Peyer's patch (tissue), 4 donors: Measurements from ENCODE around the gene ETHE1. TPM values are rescaled to one million over a fixed set of nuclear protein-coding genes. Genes with fewer than 3 reads are reported as not detected.
A peak's percentile ranks its signal among the peaks of the same experiment; 100 is the strongest.

ENCODE experiments used
- DNase-seq, 3 donors: peaks; one replicate each; pipeline ENCODE4 v3.0.0-alpha.2; 2017 to 2019
- H3K27ac ChIP-seq, 4 donors: fragments of 200-600 bp; sonication (generic); one replicate each; pipeline ENCODE4 v1.5.1; 2016 to 2019
- H3K27me3 ChIP-seq, 2 donors: fragments of 200-600 bp; sonication (generic); one replicate each; pipeline ENCODE4 v1.5.1; 2019
- H3K36me3 ChIP-seq, 3 donors: fragments of 200-600 bp; sonication (generic); one replicate each; pipeline ENCODE4 v1.5.1; 2016 to 2019
- H3K4me1 ChIP-seq, 4 donors: fragments of 200-600 bp; sonication (generic); one replicate each; pipeline ENCODE4 v1.5.1; 2016 to 2019
- H3K4me3 ChIP-seq, 4 donors: fragments of 200-600 bp; sonication (generic); 1 replicate in 3 of 4; 2 replicates in 1 of 4; pipeline ENCODE4 v1.5.1; 2016 to 2019; ENCODE audit warnings: mild to moderate bottlenecking in 1 of 4
- H3K9me3 ChIP-seq, 4 donors: fragments of 200-600 bp; sonication (generic); one replicate each; pipeline ENCODE4 v1.5.1; 2016 to 2019; ENCODE audit warnings: mild to moderate bottlenecking in 1 of 4
- CTCF ChIP-seq, 6 experiments: fragments of 450-650 bp in 4 of 6; fragments of 200-600 bp in 2 of 6; sonication (generic) in 1 of 6; IDR thresholded peaks; one replicate each; pipeline ENCODE4 v1.5.1; 2017 to 2019; ENCODE audit warnings: antibody characterized with exemption in 6 of 6, mild to moderate bottlenecking in 3 of 6, moderate library complexity in 1 of 6
- POLR2A ChIP-seq, 2 donors: fragments of 450-650 bp; IDR thresholded peaks; one replicate each; pipeline ENCODE4 v1.5.1; 2017; ENCODE audit warnings: antibody characterized with exemption in 2 of 2, mild to moderate bottlenecking in 2 of 2, moderate library complexity in 2 of 2
- total RNA-seq, 4 donors: library from RNA; depleted of rRNA; stranded (reverse); fragments of >200 nt; gene quantifications; one replicate each; pipeline ENCODE4 v1.1.0, GENCODE V29; 2016

Gene ETHE1
- total RNA-seq, 4 donors from 2014 or later = 115 to 252 (median 199) TPM

DNA sequence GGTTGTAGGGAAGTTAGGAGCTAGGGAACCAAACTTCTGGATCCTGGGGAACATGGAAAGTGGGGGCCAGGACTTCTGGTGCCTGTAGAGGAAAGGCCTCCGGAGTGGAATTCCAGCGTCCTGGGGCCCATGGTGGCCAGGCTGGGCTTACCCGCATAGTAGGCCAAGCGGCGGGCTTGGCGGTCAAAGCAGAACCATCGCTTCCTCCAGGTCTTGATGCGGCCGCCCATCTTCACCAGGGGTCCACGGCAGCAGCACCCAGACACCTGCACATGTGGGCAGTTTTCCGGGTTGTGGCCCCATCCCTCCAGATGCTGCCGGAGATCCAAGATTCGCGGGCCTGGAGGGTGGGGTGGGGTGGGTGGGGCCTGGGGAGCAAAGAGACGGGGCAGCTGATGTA, 47.8 kb downstream of the ETHE1 start:
- Histone ChIP-seq H3K4me3 (no peak overlapping the region), H3K36me3 (peaks cover 0 to 17% (median 0%) of the 10 kb centered on the region in 3 donors), H3K27ac (no peak overlapping the region), H3K9me3 (no peaks in the 10 kb centered on the region), H3K27me3 (no peaks in the 10 kb centered on the region), H3K4me1 (no peaks in the 10 kb centered on the region)
- no peak for DNase-seq
- TF ChIP-seq POLR2A (IDR thresholded peaks at IDR 0.05) (no peak), CTCF (IDR thresholded peaks at IDR 0.05) (no peak)

DNA sequence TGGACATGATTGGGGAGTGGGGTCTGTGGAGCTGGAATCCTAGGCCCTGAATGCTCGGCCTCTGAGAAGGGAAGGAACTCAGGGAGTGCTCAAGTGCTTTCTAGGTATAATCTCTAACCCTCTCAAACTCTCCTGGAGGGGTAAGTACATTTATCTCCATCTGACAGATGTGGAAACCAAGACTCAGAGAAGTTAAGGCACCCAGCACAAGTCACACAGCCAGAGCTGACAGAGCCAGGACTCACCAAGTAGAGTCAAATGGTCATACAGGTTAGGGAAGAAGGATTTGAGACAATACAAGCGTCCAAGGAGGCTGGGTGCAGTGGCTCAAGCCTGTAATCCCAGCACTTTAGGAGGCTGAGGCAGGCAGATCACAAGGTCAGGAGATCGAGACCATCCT, 48.7 kb downstream of the ETHE1 start:
- Histone ChIP-seq H3K9me3 (no peaks in the 10 kb centered on the region), H3K36me3 (peaks cover 0 to 17% (median 0%) of the 10 kb centered on the region in 3 donors), H3K4me1 (no peaks in the 10 kb centered on the region), H3K27ac (no peak overlapping the region), H3K4me3 (no peak overlapping the region), H3K27me3 (no peaks in the 10 kb centered on the region)
- DNase-seq = no peak
- TF ChIP-seq CTCF (IDR thresholded peaks at IDR 0.05) = no peak
- no peak for TF ChIP-seq POLR2A (IDR thresholded peaks at IDR 0.05)

- peak overlapping the region in 1 of 4 donors; percentile 73 for H3K27ac ChIP-seq
- H3K36me3 ChIP-seq = peaks cover 0 to 17% (median 0%) of the 10 kb centered on the region in 3 donors
- TF ChIP-seq CTCF (IDR thresholded peaks at IDR 0.05) (no peak), POLR2A (IDR thresholded peaks at IDR 0.05) (no peak)
- no peak for DNase-seq
- H3K4me1 ChIP-seq = no peaks in the 10 kb centered on the region
- no peaks in the 10 kb centered on the region for H3K9me3 ChIP-seq
- no peak overlapping the region for H3K4me3 ChIP-seq
- no peaks in the 10 kb centered on the region for H3K27me3 ChIP-seq
These were observed 50.4 kb downstream of the ETHE1 start for GRCh38 chr19:43476606-43477005.

DNA sequence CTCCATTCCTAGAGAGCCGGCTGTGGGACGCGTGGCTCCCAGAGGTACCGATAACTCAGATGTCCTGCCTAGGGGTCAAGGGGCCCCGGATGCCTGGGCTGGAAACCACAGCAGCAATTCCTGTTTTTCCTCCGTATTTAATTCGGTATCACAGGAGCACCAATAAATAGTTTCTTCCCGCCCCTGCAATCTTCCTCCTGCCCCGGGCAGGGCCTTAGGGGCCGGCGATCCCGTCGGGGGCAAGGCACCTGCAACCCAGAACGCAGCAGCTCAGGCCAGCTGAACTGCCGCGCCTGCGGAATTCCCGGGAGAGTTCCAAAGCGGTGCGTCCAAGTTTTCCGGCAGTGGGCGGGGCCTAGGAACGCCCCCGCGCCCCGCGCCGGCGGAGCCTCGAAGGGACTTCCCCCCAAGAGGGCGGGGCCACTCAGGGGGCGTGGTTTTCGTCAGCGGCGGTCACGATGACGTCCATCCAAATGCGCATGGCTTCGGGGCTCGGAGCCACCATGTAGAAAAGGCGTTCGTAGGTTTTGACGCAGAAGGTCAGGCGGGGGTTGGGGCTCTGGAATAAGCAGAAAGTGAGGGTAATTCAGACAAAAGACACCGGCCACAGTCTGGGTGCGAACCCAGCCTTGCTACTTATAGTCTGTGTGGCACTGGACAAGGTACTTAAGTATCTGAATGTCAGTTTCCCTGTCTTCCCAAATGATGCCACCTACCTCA, 51.9 kb downstream of the ETHE1 start:
- TF ChIP-seq POLR2A (IDR thresholded peaks at IDR 0.05) = peak in 1 of 2 donors; percentile 39
- TF ChIP-seq CTCF (IDR thresholded peaks at IDR 0.05) = no peak
- Histone ChIP-seq H3K4me3 (peak overlapping the region; percentile 24 to 55 (median 40)), H3K9me3 (no peaks in the 10 kb centered on the region), H3K27ac (peak overlapping the region; percentile 59 to 80 (median 68)), H3K4me1 (no peaks in the 10 kb centered on the region), H3K27me3 (no peaks in the 10 kb centered on the region), H3K36me3 (peaks cover 0 to 3% (median 0%) of the 10 kb centered on the region in 3 donors)
- DNase-seq = peak; percentile 89 to 97 (median 96)

DNA sequence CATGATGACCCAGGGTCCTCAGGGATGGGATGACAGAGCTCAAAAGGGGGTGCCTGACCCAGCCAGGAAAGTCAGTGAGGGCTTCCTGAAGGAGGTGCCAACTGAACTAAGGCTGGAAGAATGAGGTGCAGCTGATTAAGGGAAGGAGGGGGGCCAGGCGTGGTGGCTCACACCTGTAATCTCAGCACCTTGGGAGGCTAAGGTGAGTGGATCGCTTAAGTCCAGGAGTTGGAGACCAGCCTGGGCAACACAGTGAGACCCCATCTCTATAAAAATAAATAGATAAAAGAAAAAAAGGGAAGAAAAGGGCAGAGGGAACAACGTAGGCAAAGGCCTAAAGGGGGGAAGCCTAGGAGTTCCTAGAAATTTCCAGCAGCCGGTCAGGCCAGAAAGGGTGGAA, 52.5 kb downstream of the ETHE1 start:
- Histone ChIP-seq H3K36me3 (peaks cover 0 to 3% (median 0%) of the 10 kb centered on the region in 3 donors), H3K4me1 (no peaks in the 10 kb centered on the region), H3K27ac (peak overlapping the region; percentile 59 to 80 (median 68)), H3K9me3 (no peaks in the 10 kb centered on the region), H3K27me3 (no peaks in the 10 kb centered on the region), H3K4me3 (peak overlapping the region in 1 of 4 donors; percentile 45)
- no peak for DNase-seq
- TF ChIP-seq POLR2A (IDR thresholded peaks at IDR 0.05) (no peak), CTCF (IDR thresholded peaks at IDR 0.05) (no peak)
